ENCODE data around the gene PRPF40A.
"Not testable (repeated sequence)": the region's sequence is repeated elsewhere in the genome, so short reads cannot be mapped to it uniquely, and the experiment has no call there.

The PRPF40A gene

GRCh38 chr2:152723918-152724317 lies 6.7 kb upstream of the PRPF40A start:
- H3K9me3 ChIP-seq (ENCODE audit: insufficient read depth, low read length, severe bottlenecking), result no peaks in the 10 kb centered on the region
- ATAC-seq (ENCODE audit: insufficient read depth, low read depth) (no peak), DNase-seq (no peak)
- no peak overlapping the region for H3K27ac ChIP-seq (ENCODE audit: low read length)
- H4K20me1 ChIP-seq (ENCODE audit: insufficient read depth, low read length), result peaks cover 55% of the 10 kb centered on the region; the same call in 1 of the 2 replicates
- no peak overlapping the region for H2AFZ ChIP-seq (ENCODE audit: low read depth, low read length)
- no peak overlapping the region for H3K9ac ChIP-seq (ENCODE audit: low read depth, low read length)
- peaks cover 55% of the 10 kb centered on the region for H3K36me3 ChIP-seq (ENCODE audit: insufficient read depth, low read length)
- no peak overlapping the region for H3K4me3 ChIP-seq (ENCODE audit: low read depth in 1 of 2, low read length in 2 of 2)
- peaks cover 50% of the 10 kb centered on the region for H3K4me1 ChIP-seq (ENCODE audit: insufficient read depth, low read length)
- H3K27me3 ChIP-seq (ENCODE audit: insufficient read depth, low read length, poor library complexity), result no peaks in the 10 kb centered on the region
- TF ChIP-seq CTCF (IDR thresholded peaks at IDR 0.05; ENCODE audit: borderline replicate concordance, extremely low read depth, low read length, poor library complexity, severe bottlenecking), result no peak
- no peak for TF ChIP-seq EZH2 (IDR thresholded peaks at IDR 0.05; ENCODE audit: borderline replicate concordance, low read depth, low read length, severe bottlenecking)
- H3K79me2 ChIP-seq (ENCODE audit: insufficient read depth, low read length), result peaks cover 100% of the 10 kb centered on the region
- no peak overlapping the region for H3K4me2 ChIP-seq (ENCODE audit: insufficient read depth, low read length)

- not testable (repeated sequence) for H2AFZ ChIP-seq (ENCODE audit: low read depth, low read length); H3K27me3 ChIP-seq (ENCODE audit: insufficient read depth, low read length, poor library complexity); H3K9me3 ChIP-seq (ENCODE audit: insufficient read depth, low read length, severe bottlenecking); H3K9ac ChIP-seq (ENCODE audit: low read depth, low read length); H3K27ac ChIP-seq (ENCODE audit: low read length); H3K4me3 ChIP-seq (ENCODE audit: low read depth in 1 of 2, low read length in 2 of 2); ATAC-seq (ENCODE audit: insufficient read depth, low read depth); DNase-seq
- Histone ChIP-seq H3K4me2 (ENCODE audit: insufficient read depth, low read length) (peak overlapping the region; percentile 78; the same call in 1 of the 2 replicates), H3K4me1 (ENCODE audit: insufficient read depth, low read length) (peaks cover 50% of the 10 kb centered on the region), H4K20me1 (ENCODE audit: insufficient read depth, low read length) (peaks cover 46% of the 10 kb centered on the region; the same call in 1 of the 2 replicates), H3K36me3 (ENCODE audit: insufficient read depth, low read length) (peaks cover 49% of the 10 kb centered on the region), H3K79me2 (ENCODE audit: insufficient read depth, low read length) (peaks cover 92% of the 10 kb centered on the region)
These were observed 5.4 kb upstream of the PRPF40A start for GRCh38 chr2:152722639-152723038.

GRCh38 chr2:152720794-152721193 lies 3.5 kb upstream of the PRPF40A start:
- Histone ChIP-seq H4K20me1 (ENCODE audit: insufficient read depth, low read length) (peaks cover 45% of the 10 kb centered on the region), H3K36me3 (ENCODE audit: insufficient read depth, low read length) (peaks cover 45% of the 10 kb centered on the region)

More at GRCh38 chr2:152720794-152721193, 3.5 kb upstream of the PRPF40A start:
- Histone ChIP-seq H3K4me1 (ENCODE audit: insufficient read depth, low read length) (peaks cover 51% of the 10 kb centered on the region), H3K4me3 (ENCODE audit: low read depth in 1 of 2, low read length in 2 of 2) (peak overlapping the region in 1 of 2 experiments; percentile 86; a peak in 2 of 4 replicates), H3K79me2 (ENCODE audit: insufficient read depth, low read length) (peaks cover 89% of the 10 kb centered on the region), H3K9me3 (ENCODE audit: insufficient read depth, low read length, severe bottlenecking) (no peaks in the 10 kb centered on the region), H3K9ac (ENCODE audit: low read depth, low read length) (peak overlapping the region; percentile 91), H3K27ac (ENCODE audit: low read length) (no peak overlapping the region), H3K4me2 (ENCODE audit: insufficient read depth, low read length) (peak overlapping the region; percentile 78), H3K27me3 (ENCODE audit: insufficient read depth, low read length, poor library complexity) (no peaks in the 10 kb centered on the region), H2AFZ (ENCODE audit: low read depth, low read length) (no peak overlapping the region)
- no peak for ATAC-seq (ENCODE audit: insufficient read depth, low read depth)
- DNase-seq, result no peak
- TF ChIP-seq EZH2 (IDR thresholded peaks at IDR 0.05; ENCODE audit: borderline replicate concordance, low read depth, low read length, severe bottlenecking) (no peak), CTCF (IDR thresholded peaks at IDR 0.05; ENCODE audit: borderline replicate concordance, extremely low read depth, low read length, poor library complexity, severe bottlenecking) (no peak)
